Smooth muscle cell of the brain vasculature (primary cell): ENCODE measurements around the gene NSUN3.
A peak's percentile ranks its signal among the peaks of the same experiment; 100 is the strongest.
"Not testable (repeated sequence)": the region's sequence is repeated elsewhere in the genome, so short reads cannot be mapped to it uniquely, and the experiment has no call there.

Source experiments
- DNase-seq: peaks from one replicate; pipeline ENCODE4 v3.0.0-alpha.2; 2012; ENCODE audit warnings: low read depth, low spot score

The NSUN3 gene

DNA sequence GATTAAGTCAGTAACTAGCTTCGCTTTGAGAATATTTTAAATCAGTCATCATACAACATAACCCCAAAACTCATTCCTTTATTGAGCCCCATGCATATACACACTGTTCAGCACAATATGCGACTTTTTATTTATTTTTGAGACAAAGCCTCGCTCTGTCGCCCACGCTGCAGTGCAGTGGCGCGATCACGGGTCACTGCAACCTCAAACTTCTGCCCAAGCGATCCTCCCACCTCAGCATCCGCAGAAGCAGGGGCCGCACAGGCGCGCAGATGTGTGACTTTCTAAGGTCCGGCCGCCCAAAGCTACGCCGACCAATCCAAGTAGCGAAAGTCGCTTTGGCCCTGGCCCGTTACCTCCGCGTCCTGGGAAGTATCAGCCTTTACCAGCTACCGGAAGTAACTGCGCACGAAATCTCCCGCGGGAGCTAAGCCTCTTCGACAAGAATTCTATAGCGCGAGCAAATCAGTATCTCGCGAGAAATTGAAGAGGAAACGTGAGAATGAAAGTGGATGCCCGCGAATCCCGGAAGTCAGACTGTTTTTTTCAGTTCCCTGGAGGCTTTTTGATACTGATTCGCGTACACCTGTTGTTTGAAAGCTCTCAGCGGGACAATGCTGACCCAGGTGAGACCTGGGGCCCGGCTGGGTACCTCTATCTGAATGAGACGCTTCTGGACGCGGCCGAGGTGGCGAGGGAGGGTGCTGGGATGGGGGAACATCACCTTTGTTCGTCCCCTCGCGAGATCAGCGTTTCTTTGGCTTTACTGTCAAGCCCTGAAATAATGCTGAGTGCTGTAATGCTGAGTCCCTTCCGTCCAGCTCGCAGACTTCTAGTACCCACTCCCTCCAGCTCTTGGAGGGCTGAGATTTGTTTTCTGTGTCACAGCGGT, at the start of gene NSUN3, which contains the start of gene DHFR2:
TSS of gene NSUN3 (plus strand) at position 549 of the 892 bp plus-strand sequence. CDS start at position 615, 66 bp downstream.
TSS of gene DHFR2 (minus strand) at position 404 of the 892 bp plus-strand sequence. CDS start 1,405 bp downstream, outside the sequence.
- DNase-seq, result peak; percentile 91

GRCh38 chr3:94015025-94015424, 47.8 kb upstream of the NSUN3 start:
- no peak for DNase-seq

DNA sequence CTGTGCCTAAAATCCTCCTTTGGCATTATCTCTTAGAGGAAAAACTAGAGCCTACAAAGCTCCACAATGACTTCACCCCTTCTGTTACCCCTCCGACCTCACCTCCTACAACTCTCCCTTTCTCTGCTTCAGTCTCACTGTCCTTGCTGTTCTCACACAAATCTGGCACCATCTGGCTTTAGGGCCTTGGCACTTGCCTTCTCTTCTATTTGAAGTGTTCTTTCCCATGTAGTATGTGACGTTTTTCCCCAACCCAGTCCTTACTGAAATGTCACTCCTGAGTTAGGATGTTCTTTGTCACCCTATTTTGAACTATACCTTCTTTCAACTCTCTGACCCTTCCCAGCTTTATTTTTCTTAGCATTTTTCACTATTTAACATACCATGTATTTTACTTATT, 43.2 kb upstream of the NSUN3 start:
- DNase-seq, result no peak

GRCh38 chr3:94020293-94020692, 42.6 kb upstream of the NSUN3 start:
- DNase-seq, result no peak

DNA sequence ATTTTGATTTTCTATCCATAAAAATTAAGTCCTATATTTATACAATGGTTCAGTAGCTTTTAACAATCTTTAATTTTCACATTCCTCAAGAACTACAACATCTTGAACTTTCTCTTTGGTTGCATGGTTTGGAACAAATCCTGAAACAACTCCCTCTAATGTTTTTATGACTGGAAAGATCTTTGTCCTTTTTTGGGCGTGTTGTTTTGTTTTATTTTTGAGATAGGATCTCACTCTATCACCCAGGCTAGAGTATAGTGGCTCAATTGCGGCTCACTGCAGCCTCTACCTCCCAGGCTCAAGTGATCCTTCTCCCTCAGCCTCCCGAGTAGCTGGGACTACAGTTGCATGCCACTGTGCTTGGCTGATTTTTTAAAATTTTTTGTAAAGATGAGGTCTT, 38.5 kb upstream of the NSUN3 start:
- no peak for DNase-seq

GRCh38 chr3:94026623-94027022, 36.2 kb upstream of the NSUN3 start:
- DNase-seq, result no peak

DNA sequence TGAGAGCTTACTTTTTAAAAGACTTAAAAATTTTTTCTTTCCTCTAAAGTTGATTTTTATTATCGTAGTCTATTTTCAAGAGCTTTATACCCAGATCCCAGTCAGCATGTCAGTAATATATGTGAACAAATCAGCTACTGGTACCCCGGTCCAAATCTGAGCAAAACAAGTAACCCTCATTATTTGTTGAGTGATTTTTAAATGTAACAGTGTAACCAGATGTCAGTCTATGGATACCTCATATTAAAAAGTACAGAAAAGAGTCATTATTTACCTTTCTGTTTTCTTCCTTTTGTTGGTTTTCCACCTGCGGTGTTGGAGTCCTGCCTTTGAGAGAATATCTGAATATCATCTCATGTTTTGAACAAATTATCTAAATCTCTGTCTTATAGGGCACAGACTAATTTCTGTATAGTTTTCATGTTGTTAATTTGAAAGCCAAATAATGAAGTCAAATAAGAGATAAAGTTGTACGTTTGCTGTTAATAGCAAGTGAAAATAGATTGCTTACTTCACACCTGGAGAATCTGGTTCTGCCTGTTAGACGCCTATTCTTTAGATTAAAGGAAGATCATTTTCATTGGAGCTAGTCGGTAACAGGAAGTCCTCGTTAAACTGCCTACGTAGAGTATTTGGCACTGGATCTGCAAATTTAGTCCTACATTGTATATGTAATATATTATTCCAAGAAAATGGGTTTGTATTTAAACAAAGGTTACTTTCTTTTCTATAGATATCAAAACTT, 34.6 kb upstream of the NSUN3 start, which contains the start of gene STX19:
TSS of gene STX19 (minus strand) at position 505 of the 745 bp plus-strand sequence. CDS start 13,328 bp downstream, outside the sequence.
- DNase-seq, result no peak

DNA sequence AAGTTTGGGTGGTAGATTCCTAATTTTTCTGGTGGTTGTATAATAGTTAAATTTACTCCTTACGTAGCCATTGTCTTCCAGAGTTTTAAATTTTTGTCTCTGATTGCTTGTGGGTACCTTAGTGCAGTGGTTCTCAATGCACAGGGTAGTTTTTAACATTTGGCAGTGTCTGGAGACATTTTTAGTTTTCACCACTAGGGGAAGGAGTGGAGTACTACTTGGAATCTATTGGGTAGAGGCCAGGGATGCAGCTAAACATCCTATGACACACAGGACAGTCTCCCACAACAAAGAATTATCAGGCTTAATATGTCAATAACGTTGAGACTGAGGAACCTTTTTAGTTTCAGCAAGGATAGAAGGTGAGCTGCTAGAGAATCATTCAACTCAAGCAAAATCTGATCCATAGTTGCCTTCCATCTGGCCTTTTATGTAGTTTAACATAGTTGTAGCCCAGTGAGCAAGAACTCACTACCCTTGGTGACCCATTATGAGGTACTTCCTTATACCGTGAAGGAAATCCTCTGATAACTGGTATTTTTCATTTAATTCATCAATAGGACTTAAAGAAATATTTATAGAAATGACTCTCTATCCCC, 25.9 kb upstream of the NSUN3 start:
- DNase-seq, result no peak

GRCh38 chr3:94043285-94043684, 19.6 kb upstream of the NSUN3 start:
- no peak for DNase-seq

GRCh38 chr3:94044100-94044936, 18.5 kb upstream of the NSUN3 start:
- DNase-seq, result not testable (repeated sequence)

- no peak for DNase-seq
Measured at GRCh38 chr3:94046533-94046932, 16.3 kb upstream of the NSUN3 start.

DNA sequence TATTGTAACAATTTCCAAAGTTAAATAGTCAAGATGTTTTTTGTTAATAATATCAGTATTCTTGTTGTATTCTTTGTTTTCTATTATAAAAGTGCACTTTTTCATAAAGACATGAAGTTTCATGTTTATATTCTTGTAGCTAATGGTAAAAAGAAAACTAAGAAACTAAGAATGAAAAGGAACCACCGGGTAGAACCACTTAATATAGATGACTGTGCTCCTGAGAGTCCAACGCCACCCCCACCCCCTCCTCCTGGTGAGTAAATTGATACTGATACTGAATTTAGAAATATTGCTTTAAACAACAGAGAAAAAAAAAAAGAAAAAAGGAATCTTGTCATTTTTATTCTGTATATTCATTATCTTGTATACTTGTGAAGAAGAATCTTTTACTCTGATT, 13.6 kb upstream of the NSUN3 start:
- DNase-seq, result no peak

- DNase-seq, result no peak
Measured at GRCh38 chr3:94050546-94050945, 12.3 kb upstream of the NSUN3 start.

DNA sequence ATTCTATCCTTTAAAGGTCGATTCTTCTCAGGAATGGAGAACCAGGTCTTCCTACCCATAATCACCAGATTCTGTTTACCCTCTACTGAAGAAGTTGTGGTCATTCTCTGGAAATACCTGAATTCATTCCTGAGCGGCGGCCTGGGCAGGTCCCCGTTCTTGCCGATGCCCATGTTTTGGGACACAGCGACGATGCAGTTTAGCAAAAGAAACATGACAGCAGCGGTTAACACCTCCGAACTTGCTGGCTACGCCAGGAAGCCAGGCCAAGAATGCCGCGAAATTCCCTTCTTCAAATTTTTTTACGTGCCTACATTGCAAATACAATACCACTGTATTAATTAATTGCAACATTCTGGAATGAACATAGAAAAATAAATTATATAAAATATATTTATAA, 1.6 kb upstream of the NSUN3 start:
- DNase-seq, result no peak

- DNase-seq, result no peak
Measured at GRCh38 chr3:94063496-94064119, 747 bp downstream of the NSUN3 start.

DNA sequence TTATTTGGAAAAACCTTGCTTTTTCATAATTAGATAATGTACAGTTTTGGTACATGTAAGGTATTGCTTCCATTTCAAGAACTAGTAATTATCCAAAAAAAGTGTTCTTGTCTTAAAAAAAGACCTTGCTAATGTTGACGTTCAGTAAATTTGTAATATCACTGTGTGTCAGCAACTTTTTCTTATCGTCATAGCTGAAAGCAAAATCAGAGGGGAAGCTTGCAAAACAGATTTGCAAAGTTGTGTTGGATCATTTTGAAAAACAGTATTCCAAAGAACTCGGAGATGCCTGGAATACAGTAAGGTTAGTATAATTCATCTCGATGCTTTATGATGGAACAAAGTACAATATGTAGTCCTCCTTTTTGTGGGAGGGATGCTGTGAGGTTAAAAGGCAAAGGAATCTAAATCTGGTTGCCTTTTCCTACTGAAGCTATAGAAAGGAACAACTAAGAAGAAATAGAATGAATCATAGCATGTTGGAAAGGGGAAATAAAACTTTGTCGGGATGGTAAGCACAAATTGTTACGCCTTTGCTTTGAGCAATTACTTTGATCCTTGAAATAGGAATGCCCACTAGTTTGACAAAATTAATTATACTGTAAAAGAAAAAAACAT, 1.5 kb downstream of the NSUN3 start:
- DNase-seq, result no peak

- no peak for DNase-seq
Measured at GRCh38 chr3:94065122-94065521, 2.3 kb downstream of the NSUN3 start.

- DNase-seq, result no peak
Measured at GRCh38 chr3:94065819-94066480, 3.1 kb downstream of the NSUN3 start.
